Neural progenitor cell (in vitro differentiated cells): Measurements from ENCODE around the gene CTNNB1. TPM values are rescaled to one million over a fixed set of nuclear protein-coding genes. Genes with fewer than 3 reads are reported as not detected.
A peak's percentile ranks its signal among the peaks of the same experiment; 100 is the strongest.

Source experiments
- DNase-seq: peaks from one replicate; pipeline ENCODE4 v3.0.0-alpha.2; 2016; ENCODE audit warnings: low spot score
- H2AFZ ChIP-seq: fragments of 200-600 bp; sonication (generic); replicated peaks from 2 replicates; pipeline ENCODE4 v1.6.1; 2016; ENCODE audit warnings: antibody characterized with exemption
- H3F3A ChIP-seq: fragments of 200-600 bp; sonication (generic); 2 replicates; pipeline ENCODE4 v1.6.1; 2016; ENCODE audit warnings: antibody characterized with exemption, low read depth
- H3K27ac ChIP-seq: fragments of 200-600 bp; sonication (generic); 2 replicates; pipeline ENCODE4 v1.5.1; 2016; ENCODE audit warnings: mild to moderate bottlenecking
- H3K27me3 ChIP-seq: fragments of 200-600 bp; sonication (generic); 2 replicates; pipeline ENCODE4 v1.6.1; 2016; ENCODE audit warnings: mild to moderate bottlenecking, moderate library complexity
- H3K36me3 ChIP-seq: fragments of 200-600 bp; sonication (generic); 2 replicates; pipeline ENCODE4 v1.5.1; 2016
- H3K4me1 ChIP-seq: fragments of 200-600 bp; sonication (generic); 2 replicates; pipeline ENCODE4 v1.6.1; 2016; ENCODE audit warnings: mixed run types
- H3K4me2 ChIP-seq: fragments of 200-600 bp; sonication (generic); 2 replicates; pipeline ENCODE4 v1.6.1; 2016
- H3K4me3 ChIP-seq: fragments of 200-600 bp; sonication (generic); 2 replicates; pipeline ENCODE4 v1.5.1; 2016
- H3K79me2 ChIP-seq: fragments of 200-600 bp; sonication (generic); 2 replicates; pipeline ENCODE4 v1.6.1; 2016; ENCODE audit warnings: low read depth
- H3K9ac ChIP-seq: fragments of 200-600 bp; sonication (generic); 2 replicates; pipeline ENCODE4 v1.6.1; 2016
- H3K9me3 ChIP-seq: fragments of 200-600 bp; sonication (generic); 2 replicates; pipeline ENCODE4 v1.5.1; 2016; ENCODE audit warnings: low read depth
- H4K20me1 ChIP-seq: fragments of 200-600 bp; sonication (generic); 2 replicates; pipeline ENCODE4 v1.6.1; 2016; ENCODE audit warnings: low read depth
- H3K27ac Mint-ChIP-seq: 3 replicates; pipeline ENCODE4 v1.8.0; 2021; ENCODE audit warnings: mixed read lengths
- H3K27me3 Mint-ChIP-seq: 2 replicates; pipeline ENCODE4 v1.8.0; 2022; ENCODE audit warnings: low read depth, mild to moderate bottlenecking, inconsistent platforms, moderate library complexity, mixed read lengths; ENCODE audit not compliant: insufficient read depth
- H3K36me3 Mint-ChIP-seq: 3 replicates; pipeline ENCODE4 v1.8.0; 2021; ENCODE audit warnings: mixed read lengths
- H3K4me1 Mint-ChIP-seq: 3 replicates; pipeline ENCODE4 v1.8.0; 2021; ENCODE audit warnings: mixed read lengths
- H3K4me3 Mint-ChIP-seq: 3 replicates; pipeline ENCODE4 v1.8.0; 2021; ENCODE audit warnings: mild to moderate bottlenecking, moderate library complexity, mixed read lengths
- H3K9me3 Mint-ChIP-seq: 3 replicates; pipeline ENCODE4 v1.8.0; 2020; ENCODE audit warnings: mixed read lengths
- EZH2 ChIP-seq: fragments of 200-600 bp; sonication (generic); IDR thresholded peaks from 2 replicates; pipeline ENCODE4 v1.6.1; 2017; ENCODE audit warnings: antibody characterized with exemption, mild to moderate bottlenecking, moderate library complexity
- EZH2phosphoT487 ChIP-seq: fragments of 200-600 bp; sonication (generic); IDR thresholded peaks from 2 replicates; pipeline ENCODE4 v1.6.1; 2017; ENCODE audit warnings: antibody characterized with exemption
- total RNA-seq: library from RNA; depleted of rRNA; stranded (reverse); fragments of >200 nt; gene quantifications from 2 replicates; pipeline ENCODE4 v1.2.3, GENCODE V29; 2015; ENCODE audit warnings: low replicate concordance
- TF ChIP-seq, protein P1 (sequence below): fragments of 200-600 bp; sonication (generic); IDR thresholded peaks from 2 replicates; pipeline ENCODE4 v1.5.1; 2017; ENCODE audit warnings: antibody characterized with exemption, mild to moderate bottlenecking

The CTNNB1 gene
- total RNA-seq, 1 donor from 2014 or later = 566 TPM

- Histone ChIP-seq H3K36me3 (no peaks in the 10 kb centered on the region), H3K79me2 (no peaks in the 10 kb centered on the region), H4K20me1 (no peaks in the 10 kb centered on the region), H2AFZ (no peak overlapping the region), H3K4me2 (no peak overlapping the region), H3K9me3 (no peaks in the 10 kb centered on the region), H3K9ac (no peak overlapping the region), H3K4me3 (no peak overlapping the region), H3F3A (no peaks in the 10 kb centered on the region), H3K4me1 (peaks cover 18% of the 10 kb centered on the region), H3K27me3 (no peaks in the 10 kb centered on the region), H3K27ac (no peak overlapping the region)
- TF ChIP-seq, protein P1, sequence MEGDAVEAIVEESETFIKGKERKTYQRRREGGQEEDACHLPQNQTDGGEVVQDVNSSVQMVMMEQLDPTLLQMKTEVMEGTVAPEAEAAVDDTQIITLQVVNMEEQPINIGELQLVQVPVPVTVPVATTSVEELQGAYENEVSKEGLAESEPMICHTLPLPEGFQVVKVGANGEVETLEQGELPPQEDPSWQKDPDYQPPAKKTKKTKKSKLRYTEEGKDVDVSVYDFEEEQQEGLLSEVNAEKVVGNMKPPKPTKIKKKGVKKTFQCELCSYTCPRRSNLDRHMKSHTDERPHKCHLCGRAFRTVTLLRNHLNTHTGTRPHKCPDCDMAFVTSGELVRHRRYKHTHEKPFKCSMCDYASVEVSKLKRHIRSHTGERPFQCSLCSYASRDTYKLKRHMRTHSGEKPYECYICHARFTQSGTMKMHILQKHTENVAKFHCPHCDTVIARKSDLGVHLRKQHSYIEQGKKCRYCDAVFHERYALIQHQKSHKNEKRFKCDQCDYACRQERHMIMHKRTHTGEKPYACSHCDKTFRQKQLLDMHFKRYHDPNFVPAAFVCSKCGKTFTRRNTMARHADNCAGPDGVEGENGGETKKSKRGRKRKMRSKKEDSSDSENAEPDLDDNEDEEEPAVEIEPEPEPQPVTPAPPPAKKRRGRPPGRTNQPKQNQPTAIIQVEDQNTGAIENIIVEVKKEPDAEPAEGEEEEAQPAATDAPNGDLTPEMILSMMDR = no peak
- TF ChIP-seq EZH2phosphoT487 = no peak
- TF ChIP-seq EZH2 = no peak
- H3K27ac Mint-ChIP-seq = no peak overlapping the region
- H3K4me1 Mint-ChIP-seq = peaks cover 7% of the 10 kb centered on the region
- H3K27me3 Mint-ChIP-seq = peaks cover 3% of the 10 kb centered on the region
- no peaks in the 10 kb centered on the region for H3K36me3 Mint-ChIP-seq
- H3K4me3 Mint-ChIP-seq = no peak overlapping the region
- DNase-seq = peak; percentile 52
- H3K9me3 Mint-ChIP-seq = no peaks in the 10 kb centered on the region
Measured at GRCh38 chr3:41184394-41184793, 14.9 kb upstream of the CTNNB1 start.

DNA sequence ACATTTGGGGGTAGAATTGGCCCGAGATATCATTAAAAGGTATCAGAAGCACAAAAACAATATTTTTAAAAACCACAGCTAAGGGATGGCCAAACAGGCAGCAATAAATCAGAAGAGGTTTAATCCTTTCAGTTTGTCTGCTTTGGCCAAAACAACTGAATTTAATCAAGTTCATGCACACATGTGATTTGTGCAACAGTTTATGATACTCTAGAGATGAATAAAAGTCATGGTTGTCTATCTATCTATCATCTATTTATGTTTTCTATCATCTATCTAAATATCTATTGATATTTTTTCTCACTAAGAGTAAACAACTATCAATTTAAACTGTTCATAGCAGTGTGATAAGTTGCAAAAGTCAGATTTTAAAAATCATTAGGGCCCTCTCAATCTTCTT is 13.0 kb upstream of the CTNNB1 start:
- Histone ChIP-seq H4K20me1 (no peaks in the 10 kb centered on the region), H3K27ac (no peak overlapping the region), H2AFZ (peak overlapping the region; percentile 42), H3K9ac (no peak overlapping the region), H3K27me3 (no peaks in the 10 kb centered on the region), H3K4me1 (peaks cover 18% of the 10 kb centered on the region), H3F3A (no peaks in the 10 kb centered on the region), H3K4me2 (no peak overlapping the region), H3K9me3 (no peaks in the 10 kb centered on the region), H3K36me3 (no peaks in the 10 kb centered on the region), H3K79me2 (no peaks in the 10 kb centered on the region), H3K4me3 (no peak overlapping the region)
- H3K27me3 Mint-ChIP-seq = peaks cover 8% of the 10 kb centered on the region
- H3K4me1 Mint-ChIP-seq = peaks cover 10% of the 10 kb centered on the region
- H3K4me3 Mint-ChIP-seq = no peak overlapping the region
- H3K27ac Mint-ChIP-seq = no peak overlapping the region
- no peak for DNase-seq
- H3K36me3 Mint-ChIP-seq = no peaks in the 10 kb centered on the region
- TF ChIP-seq, protein P1 = no peak
- TF ChIP-seq EZH2 (no peak), EZH2phosphoT487 (no peak)
- no peaks in the 10 kb centered on the region for H3K9me3 Mint-ChIP-seq

GRCh38 chr3:41188306-41188705 is 11.0 kb upstream of the CTNNB1 start:
- Mint-ChIP-seq H3K27ac (no peak overlapping the region), H3K9me3 (no peaks in the 10 kb centered on the region), H3K36me3 (no peaks in the 10 kb centered on the region), H3K27me3 (peaks cover 5% of the 10 kb centered on the region), H3K4me1 (peaks cover 15% of the 10 kb centered on the region), H3K4me3 (no peak overlapping the region)
- Histone ChIP-seq H3K4me3 (no peak overlapping the region), H3K9ac (no peak overlapping the region), H2AFZ (no peak overlapping the region), H3K9me3 (no peaks in the 10 kb centered on the region), H3K4me1 (peaks cover 18% of the 10 kb centered on the region), H4K20me1 (no peaks in the 10 kb centered on the region), H3K79me2 (no peaks in the 10 kb centered on the region), H3K27ac (no peak overlapping the region), H3K27me3 (no peaks in the 10 kb centered on the region), H3K36me3 (no peaks in the 10 kb centered on the region), H3K4me2 (no peak overlapping the region), H3F3A (no peaks in the 10 kb centered on the region)
- TF ChIP-seq EZH2phosphoT487 (no peak), EZH2 (no peak)
- TF ChIP-seq, protein P1 = no peak
- DNase-seq = no peak
